CD14-positive monocyte (primary cell): ENCODE measurements around the gene HELLS. TPM values are rescaled to one million over a fixed set of nuclear protein-coding genes. Genes with fewer than 3 reads are reported as not detected.

ENCODE experiments used
- DNase-seq, 3 donors: peaks; one replicate each; pipeline ENCODE4 v3.0.0-alpha.2; 2011 to 2022
- H2AFZ ChIP-seq: 2 replicates; pipeline ENCODE4 v1.6.0; 2012; ENCODE audit warnings: mild to moderate bottlenecking, low read depth, low read length, inconsistent platforms; ENCODE audit not compliant: insufficient read depth, poor library complexity, severe bottlenecking
- H3K27ac ChIP-seq, 2 donors: 1 replicate in 1 of 2; 2 replicates in 1 of 2; pipeline ENCODE4 v1.5.1; 2012 to 2013; ENCODE audit warnings: low read length in 2 of 2, control low read depth in 1 of 2, inconsistent platforms in 1 of 2, low read depth in 1 of 2, mild to moderate bottlenecking in 1 of 2
- H3K27me3 ChIP-seq, 2 donors: one replicate each; pipeline versions ENCODE4 v1.6.0 to v1.6.1; 2011 to 2013; ENCODE audit warnings: low read length in 2 of 2; ENCODE audit not compliant: control insufficient read depth in 2 of 2, insufficient read depth in 2 of 2
- H3K36me3 ChIP-seq, 2 donors: replicated peaks in 1 of 2; 1 replicate in 1 of 2; 2 replicates in 1 of 2; pipeline versions ENCODE4 v1.5.1 to v1.6.1; 2012 to 2013; ENCODE audit warnings: low read length in 2 of 2, control low read depth in 1 of 2, inconsistent platforms in 1 of 2, mild to moderate bottlenecking in 1 of 2; ENCODE audit not compliant: insufficient read depth in 2 of 2, control insufficient read depth in 1 of 2
- H3K4me1 ChIP-seq, 2 donors: 1 replicate in 1 of 2; 2 replicates in 1 of 2; pipeline versions ENCODE4 v1.5.1 to v1.6.1; 2012 to 2013; ENCODE audit warnings: low read length in 2 of 2, control low read depth in 1 of 2, inconsistent platforms in 1 of 2, mild to moderate bottlenecking in 1 of 2, moderate library complexity in 1 of 2; ENCODE audit not compliant: insufficient read depth in 2 of 2, control insufficient read depth in 1 of 2
- H3K4me2 ChIP-seq: replicated peaks from 2 replicates; pipeline ENCODE3; 2012; ENCODE audit warnings: low read length, moderate library complexity, mild to moderate bottlenecking; ENCODE audit not compliant: poor library complexity, severe bottlenecking; ENCODE audit errors: extremely low read depth
- H3K4me3 ChIP-seq, 3 experiments: fragments of 200-600 bp in 1 of 3; sonication (generic) in 1 of 3; replicated peaks in 1 of 3; 1 replicate in 2 of 3; 2 replicates in 1 of 3; pipeline ENCODE4 v1.5.1; 2011 to 2013; ENCODE audit warnings: low read length in 3 of 3, mild to moderate bottlenecking in 3 of 3, control low read depth in 2 of 3, low read depth in 2 of 3, inconsistent platforms in 1 of 3, moderate library complexity in 1 of 3
- H3K79me2 ChIP-seq: 2 replicates; pipeline ENCODE4 v1.6.0; 2012; ENCODE audit warnings: mild to moderate bottlenecking, control low read depth, inconsistent platforms, low read length, moderate library complexity; ENCODE audit not compliant: insufficient read depth
- H3K9ac ChIP-seq: 2 replicates; pipeline ENCODE4 v1.6.0; 2017; ENCODE audit warnings: low read length, mild to moderate bottlenecking; ENCODE audit not compliant: insufficient read depth, poor library complexity, severe bottlenecking
- H3K9me3 ChIP-seq, 2 donors: replicated peaks in 1 of 2; 1 replicate in 1 of 2; 2 replicates in 1 of 2; pipeline versions ENCODE4 v1.5.1 to v1.6.1; 2012 to 2013; ENCODE audit warnings: low read length in 2 of 2, control low read depth in 1 of 2; ENCODE audit not compliant: control insufficient read depth in 1 of 2, insufficient read depth in 1 of 2
- H4K20me1 ChIP-seq: 2 replicates; pipeline ENCODE4 v1.6.0; 2012; ENCODE audit warnings: mild to moderate bottlenecking, low read length, control low read depth, moderate library complexity; ENCODE audit not compliant: insufficient read depth
- H3K27ac Mint-ChIP-seq, 7 donors: one replicate each; pipeline ENCODE4 v1.8.0; 2020; ENCODE audit warnings: mild to moderate bottlenecking in 7 of 7, mixed read lengths in 7 of 7, moderate library complexity in 6 of 7, inconsistent platforms in 2 of 7
- H3K27me3 Mint-ChIP-seq, 3 donors: one replicate each; pipeline ENCODE4 v1.8.0; 2021 to 2022; ENCODE audit warnings: low read depth in 3 of 3, mild to moderate bottlenecking in 3 of 3, mixed read lengths in 3 of 3, moderate library complexity in 3 of 3, inconsistent platforms in 1 of 3
- H3K36me3 Mint-ChIP-seq, 2 donors: one replicate each; pipeline ENCODE4 v1.8.0; 2020; ENCODE audit warnings: mixed read lengths in 2 of 2, inconsistent platforms in 1 of 2, mild to moderate bottlenecking in 1 of 2
- H3K4me1 Mint-ChIP-seq: one replicate; pipeline ENCODE4 v1.8.0; 2020; ENCODE audit warnings: mild to moderate bottlenecking, mixed read lengths
- H3K4me3 Mint-ChIP-seq, 2 donors: one replicate each; pipeline ENCODE4 v1.8.0; 2020; ENCODE audit warnings: mild to moderate bottlenecking in 2 of 2, mixed read lengths in 2 of 2, moderate library complexity in 1 of 2
- H3K9me3 Mint-ChIP-seq, 7 donors: one replicate each; pipeline ENCODE4 v1.8.0; 2020 to 2022; ENCODE audit warnings: mixed read lengths in 7 of 7, mild to moderate bottlenecking in 6 of 7, moderate library complexity in 6 of 7, inconsistent platforms in 2 of 7
- WGBS: methylation state at CpG from one replicate; pipeline ENCODE4 v1.1.5; 2013; ENCODE audit warnings: missing lambda C conversion rate; ENCODE audit not compliant: insufficient coverage; 5-methylcytosine and 5-hydroxymethylcytosine counted together
- intact Hi-C, 2 donors: fragments of 100-400 bp; cut with micrococcal nuclease; formaldehyde crosslinking; loops; one replicate each; pipeline versions ENCODE4 v1.15.0 to v1.15.1; 2023
- polyA plus RNA-seq, 3 donors: library from polyadenylated mRNA; depleted of rRNA in 1 of 3; unstranded in 2 of 3; stranded (reverse) in 1 of 3; fragments of 300-500 nt in 2 of 3; fragments of >200 nt in 1 of 3; fragmentation: Illumina TruSeq in 2 of 3; gene quantifications; 1 replicate in 2 of 3; 2 replicates in 1 of 3; pipeline ENCODE4 v1.2.3, GENCODE V29; 2012 to 2021
- TF ChIP-seq, protein P1 (sequence below): fragments of 200-600 bp; IDR thresholded peaks from one replicate; pipeline ENCODE4 v1.8.0; 2022; ENCODE audit warnings: antibody characterized with exemption, mild to moderate bottlenecking

The HELLS gene
- polyA plus RNA-seq, 3 donors = 0.04 to 0.39 (median 0.07) TPM

- H3K27me3 ChIP-seq = no peaks in the 10 kb centered on the region
- H3K4me1 ChIP-seq = no peaks in the 10 kb centered on the region
- Mint-ChIP-seq H3K4me3 (no peak overlapping the region), H3K9me3 (peaks cover 0 to 2% (median 0%) of the 10 kb centered on the region in 7 donors), H3K36me3 (no peaks in the 10 kb centered on the region), H3K4me1 (no peaks in the 10 kb centered on the region), H3K27me3 (peaks cover 3 to 9% (median 6%) of the 10 kb centered on the region in 3 donors), H3K27ac (no peak overlapping the region)
- H3K4me3 ChIP-seq = no peak overlapping the region
- no peaks in the 10 kb centered on the region for H3K9me3 ChIP-seq
- intact Hi-C loops = no loop called here
- no peak overlapping the region for H2AFZ ChIP-seq
- H3K9ac ChIP-seq = no peak overlapping the region
- TF ChIP-seq, protein P1, sequence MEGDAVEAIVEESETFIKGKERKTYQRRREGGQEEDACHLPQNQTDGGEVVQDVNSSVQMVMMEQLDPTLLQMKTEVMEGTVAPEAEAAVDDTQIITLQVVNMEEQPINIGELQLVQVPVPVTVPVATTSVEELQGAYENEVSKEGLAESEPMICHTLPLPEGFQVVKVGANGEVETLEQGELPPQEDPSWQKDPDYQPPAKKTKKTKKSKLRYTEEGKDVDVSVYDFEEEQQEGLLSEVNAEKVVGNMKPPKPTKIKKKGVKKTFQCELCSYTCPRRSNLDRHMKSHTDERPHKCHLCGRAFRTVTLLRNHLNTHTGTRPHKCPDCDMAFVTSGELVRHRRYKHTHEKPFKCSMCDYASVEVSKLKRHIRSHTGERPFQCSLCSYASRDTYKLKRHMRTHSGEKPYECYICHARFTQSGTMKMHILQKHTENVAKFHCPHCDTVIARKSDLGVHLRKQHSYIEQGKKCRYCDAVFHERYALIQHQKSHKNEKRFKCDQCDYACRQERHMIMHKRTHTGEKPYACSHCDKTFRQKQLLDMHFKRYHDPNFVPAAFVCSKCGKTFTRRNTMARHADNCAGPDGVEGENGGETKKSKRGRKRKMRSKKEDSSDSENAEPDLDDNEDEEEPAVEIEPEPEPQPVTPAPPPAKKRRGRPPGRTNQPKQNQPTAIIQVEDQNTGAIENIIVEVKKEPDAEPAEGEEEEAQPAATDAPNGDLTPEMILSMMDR = no peak
- no peak overlapping the region for H3K27ac ChIP-seq
- WGBS = no CpG with 5 or more reads among the region's 1 CpG
- H3K4me2 ChIP-seq = no peak overlapping the region
- no peaks in the 10 kb centered on the region for H4K20me1 ChIP-seq
- H3K79me2 ChIP-seq = no peaks in the 10 kb centered on the region
- no peaks in the 10 kb centered on the region for H3K36me3 ChIP-seq
- no peak for DNase-seq
Measured at GRCh38 chr10:94622666-94623205, 77.1 kb downstream of the HELLS start.

GRCh38 chr10:94623572-94623971, 78.0 kb downstream of the HELLS start:
- intact Hi-C loops = no loop called here

More at GRCh38 chr10:94623572-94623971, 78.0 kb downstream of the HELLS start:
- Histone ChIP-seq H4K20me1 (no peaks in the 10 kb centered on the region), H3K4me3 (no peak overlapping the region), H3K27ac (no peak overlapping the region), H3K36me3 (no peaks in the 10 kb centered on the region), H2AFZ (no peak overlapping the region), H3K27me3 (no peaks in the 10 kb centered on the region), H3K9ac (no peak overlapping the region), H3K9me3 (no peaks in the 10 kb centered on the region), H3K4me2 (no peak overlapping the region), H3K4me1 (no peaks in the 10 kb centered on the region), H3K79me2 (no peaks in the 10 kb centered on the region)
- no peaks in the 10 kb centered on the region for H3K36me3 Mint-ChIP-seq
- H3K9me3 Mint-ChIP-seq = peaks cover 0 to 2% (median 0%) of the 10 kb centered on the region in 7 donors
- H3K4me1 Mint-ChIP-seq = no peaks in the 10 kb centered on the region
- H3K27ac Mint-ChIP-seq = no peak overlapping the region
- TF ChIP-seq, protein P1 = no peak
- no peak for DNase-seq
- no peak overlapping the region for H3K4me3 Mint-ChIP-seq
- no CpG with 5 or more reads among the region's 2 CpGs for WGBS
- peaks cover 3 to 11% (median 8%) of the 10 kb centered on the region in 3 donors for H3K27me3 Mint-ChIP-seq
